ENCODE measurements around the gene CMSS1.

CMSS1 gene

GRCh38 chr3:99884484-99884883 lies 66.8 kb downstream of the CMSS1 start:
- no peak for TF ChIP-seq TAF1 (IDR thresholded peaks at IDR 0.05; ENCODE audit: borderline replicate concordance, insufficient read depth, low read length)
- TF ChIP-seq POLR2AphosphoS5 (IDR thresholded peaks at IDR 0.05; ENCODE audit: low read depth, low read length): no peak
- no peak for TF ChIP-seq SIN3A (IDR thresholded peaks at IDR 0.05; ENCODE audit: borderline replicate concordance, insufficient read depth, low read length)
- TF ChIP-seq FOXP2 (optimal IDR thresholded peaks at IDR 0.05; ENCODE audit: borderline replicate concordance, extremely low read depth, extremely low read length, insufficient read depth): no peak
- no peak for TF ChIP-seq REST (IDR thresholded peaks at IDR 0.05; ENCODE audit: insufficient read depth in 1 of 2, low read depth in 2 of 2, low read length in 2 of 2)

- no peak for TF ChIP-seq POLR2AphosphoS5 (IDR thresholded peaks at IDR 0.05; ENCODE audit: low read depth, low read length)
- TF ChIP-seq SIN3A (IDR thresholded peaks at IDR 0.05; ENCODE audit: borderline replicate concordance, insufficient read depth, low read length): no peak
- TF ChIP-seq TAF1 (IDR thresholded peaks at IDR 0.05; ENCODE audit: borderline replicate concordance, insufficient read depth, low read length): no peak
- TF ChIP-seq REST (IDR thresholded peaks at IDR 0.05; ENCODE audit: insufficient read depth in 1 of 2, low read depth in 2 of 2, low read length in 2 of 2): no peak
- TF ChIP-seq FOXP2 (optimal IDR thresholded peaks at IDR 0.05; ENCODE audit: borderline replicate concordance, extremely low read depth, extremely low read length, insufficient read depth): no peak
Measured at GRCh38 chr3:99885085-99885484, 67.4 kb downstream of the CMSS1 start.

GRCh38 chr3:99885851-99886250 lies 68.2 kb downstream of the CMSS1 start:
- TF ChIP-seq FOXP2 (optimal IDR thresholded peaks at IDR 0.05; ENCODE audit: borderline replicate concordance, extremely low read depth, extremely low read length, insufficient read depth): no peak
- no peak for TF ChIP-seq TAF1 (IDR thresholded peaks at IDR 0.05; ENCODE audit: borderline replicate concordance, insufficient read depth, low read length)
- TF ChIP-seq SIN3A (IDR thresholded peaks at IDR 0.05; ENCODE audit: borderline replicate concordance, insufficient read depth, low read length): no peak
- TF ChIP-seq POLR2AphosphoS5 (IDR thresholded peaks at IDR 0.05; ENCODE audit: low read depth, low read length): no peak
- TF ChIP-seq REST (IDR thresholded peaks at IDR 0.05; ENCODE audit: insufficient read depth in 1 of 2, low read depth in 2 of 2, low read length in 2 of 2): no peak

GRCh38 chr3:99891610-99892285 lies 74.1 kb downstream of the CMSS1 start:
- TF ChIP-seq POLR2AphosphoS5 (IDR thresholded peaks at IDR 0.05; ENCODE audit: low read depth, low read length) (no peak), FOXP2 (optimal IDR thresholded peaks at IDR 0.05; ENCODE audit: borderline replicate concordance, extremely low read depth, extremely low read length, insufficient read depth) (no peak), SIN3A (IDR thresholded peaks at IDR 0.05; ENCODE audit: borderline replicate concordance, insufficient read depth, low read length) (no peak), REST (IDR thresholded peaks at IDR 0.05; ENCODE audit: insufficient read depth in 1 of 2, low read depth in 2 of 2, low read length in 2 of 2) (no peak), TAF1 (IDR thresholded peaks at IDR 0.05; ENCODE audit: borderline replicate concordance, insufficient read depth, low read length) (no peak)
